C4-2B (cell line): Measurements from ENCODE around the gene OR51G1.
"Not testable (repeated sequence)": the region's sequence is repeated elsewhere in the genome, so short reads cannot be mapped to it uniquely, and the experiment has no call there.

Source experiments
- H3K27ac ChIP-seq: fragments of 450-650 bp; 2 replicates; pipeline ENCODE4 v1.5.1; 2017
- ZFX ChIP-seq: fragments of 450-650 bp; IDR thresholded peaks from 2 replicates; pipeline ENCODE4 v1.6.1; 2017
- TF ChIP-seq, protein P1 (sequence below): fragments of 450-650 bp; conservative IDR thresholded peaks from 2 replicates; pipeline ENCODE4 v1.5.1; 2017; ENCODE audit warnings: mild to moderate bottlenecking

The OR51G1 gene, protein sequence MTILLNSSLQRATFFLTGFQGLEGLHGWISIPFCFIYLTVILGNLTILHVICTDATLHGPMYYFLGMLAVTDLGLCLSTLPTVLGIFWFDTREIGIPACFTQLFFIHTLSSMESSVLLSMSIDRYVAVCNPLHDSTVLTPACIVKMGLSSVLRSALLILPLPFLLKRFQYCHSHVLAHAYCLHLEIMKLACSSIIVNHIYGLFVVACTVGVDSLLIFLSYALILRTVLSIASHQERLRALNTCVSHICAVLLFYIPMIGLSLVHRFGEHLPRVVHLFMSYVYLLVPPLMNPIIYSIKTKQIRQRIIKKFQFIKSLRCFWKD

DNA sequence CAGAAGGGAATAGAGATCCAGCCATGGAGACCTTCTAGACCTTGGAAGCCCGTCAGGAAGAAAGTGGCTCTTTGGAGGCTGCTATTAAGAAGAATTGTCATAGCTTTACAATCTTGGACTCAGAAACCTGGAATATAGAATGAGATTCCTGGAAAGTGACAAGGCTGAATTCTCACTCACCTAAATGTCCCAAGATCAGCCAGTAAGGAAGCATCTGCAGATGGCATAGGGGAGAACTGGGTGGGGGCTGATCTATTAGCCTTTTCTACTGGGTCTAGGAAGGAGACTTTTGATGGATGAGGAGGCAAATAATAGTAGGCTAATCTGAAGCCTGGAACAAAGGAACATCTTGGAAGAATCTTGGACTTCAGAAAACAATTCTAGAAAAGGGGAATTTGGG lies at the start of gene OR51G1:
OR51G1 (minus strand) TSS at position 101 of the 400 bp plus-strand sequence; CDS start at position 101, 0 bp downstream.
- no peak for TF ChIP-seq ZFX
- TF ChIP-seq, protein P1, sequence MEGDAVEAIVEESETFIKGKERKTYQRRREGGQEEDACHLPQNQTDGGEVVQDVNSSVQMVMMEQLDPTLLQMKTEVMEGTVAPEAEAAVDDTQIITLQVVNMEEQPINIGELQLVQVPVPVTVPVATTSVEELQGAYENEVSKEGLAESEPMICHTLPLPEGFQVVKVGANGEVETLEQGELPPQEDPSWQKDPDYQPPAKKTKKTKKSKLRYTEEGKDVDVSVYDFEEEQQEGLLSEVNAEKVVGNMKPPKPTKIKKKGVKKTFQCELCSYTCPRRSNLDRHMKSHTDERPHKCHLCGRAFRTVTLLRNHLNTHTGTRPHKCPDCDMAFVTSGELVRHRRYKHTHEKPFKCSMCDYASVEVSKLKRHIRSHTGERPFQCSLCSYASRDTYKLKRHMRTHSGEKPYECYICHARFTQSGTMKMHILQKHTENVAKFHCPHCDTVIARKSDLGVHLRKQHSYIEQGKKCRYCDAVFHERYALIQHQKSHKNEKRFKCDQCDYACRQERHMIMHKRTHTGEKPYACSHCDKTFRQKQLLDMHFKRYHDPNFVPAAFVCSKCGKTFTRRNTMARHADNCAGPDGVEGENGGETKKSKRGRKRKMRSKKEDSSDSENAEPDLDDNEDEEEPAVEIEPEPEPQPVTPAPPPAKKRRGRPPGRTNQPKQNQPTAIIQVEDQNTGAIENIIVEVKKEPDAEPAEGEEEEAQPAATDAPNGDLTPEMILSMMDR: no peak
- no peak within 1 kb of the TSS for H3K27ac ChIP-seq

DNA sequence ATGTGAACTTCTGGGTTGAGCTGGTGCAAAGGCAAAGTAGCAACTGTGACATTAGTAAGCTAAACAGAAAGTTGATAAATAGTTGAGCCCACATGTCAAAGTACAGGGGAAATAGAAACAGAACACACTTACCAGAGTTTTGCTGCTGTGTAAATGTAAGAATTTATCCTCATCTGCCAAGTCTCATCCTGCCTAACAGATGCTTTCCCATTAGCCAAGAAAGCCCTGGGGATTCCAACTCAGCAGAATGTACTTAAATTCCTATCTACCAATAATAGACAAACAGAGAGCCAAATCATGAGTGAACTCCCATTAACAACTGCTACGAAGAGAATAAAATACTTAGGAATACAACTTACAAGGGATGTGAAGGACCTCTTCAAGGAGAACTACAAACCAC lies 38.7 kb upstream of the OR51G1 start:
- H3K27ac ChIP-seq: no peak overlapping the region
- TF ChIP-seq, protein P1: no peak
- TF ChIP-seq ZFX: no peak

DNA sequence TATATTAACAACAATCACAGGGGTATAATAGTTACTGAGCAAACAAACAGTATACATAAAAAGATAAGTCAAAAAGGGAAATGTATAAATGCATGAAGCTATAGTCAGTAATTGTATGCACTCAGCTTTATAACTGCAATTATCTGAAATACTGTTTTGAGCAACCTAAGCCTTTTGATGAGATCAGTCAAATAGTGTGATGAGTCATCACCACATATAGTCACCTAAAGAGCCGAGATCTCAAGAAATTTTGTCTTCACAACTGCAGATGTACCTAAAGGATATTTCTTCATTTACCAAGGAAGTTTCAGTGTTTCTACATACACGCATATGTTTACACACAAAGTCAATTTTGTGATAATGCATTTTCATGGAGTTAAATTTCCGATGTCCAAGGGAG lies 36.7 kb upstream of the OR51G1 start:
- TF ChIP-seq, protein P1: no peak
- TF ChIP-seq ZFX: no peak
- no peak overlapping the region for H3K27ac ChIP-seq

DNA sequence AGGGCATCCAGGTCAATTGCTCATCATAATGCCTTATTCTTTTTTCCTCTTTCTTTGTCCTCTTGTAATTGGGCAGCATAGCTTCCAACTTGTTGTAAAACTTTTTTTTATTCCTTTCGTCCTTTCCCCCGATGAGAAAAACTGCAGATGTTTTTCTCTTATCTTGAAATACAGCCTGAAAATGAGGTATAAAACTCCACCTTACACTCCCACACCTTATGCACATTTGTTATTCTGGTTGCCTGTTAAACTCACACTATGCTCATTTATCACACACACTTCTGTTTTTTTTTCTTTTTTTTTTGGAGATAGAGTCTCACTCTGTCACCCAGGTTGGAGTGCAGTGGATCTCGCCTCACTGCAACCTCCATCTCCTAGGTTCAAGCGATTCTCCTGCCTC lies 33.3 kb upstream of the OR51G1 start:
- no peak for TF ChIP-seq ZFX
- TF ChIP-seq, protein P1: no peak
- H3K27ac ChIP-seq: no peak overlapping the region

DNA sequence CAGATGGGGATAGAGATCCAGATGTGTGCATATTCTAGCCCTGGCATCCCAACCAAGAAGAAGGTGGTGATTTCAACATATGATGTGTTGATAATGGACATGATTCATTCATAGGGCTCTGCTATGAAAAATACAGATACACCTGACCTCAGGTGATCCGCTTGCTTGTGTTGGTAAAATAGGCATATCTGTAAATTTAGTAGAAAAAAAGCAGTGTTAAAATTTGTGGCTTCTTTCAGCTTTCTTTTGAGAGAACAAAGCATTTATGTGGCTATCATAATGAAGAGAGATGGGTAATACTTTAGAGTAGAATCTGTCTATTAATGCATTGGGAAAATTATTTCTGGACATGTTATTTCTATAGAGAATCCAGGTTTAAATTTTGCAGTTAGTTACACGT lies 31.5 kb upstream of the OR51G1 start, which contains the start of gene OR51A2:
OR51A2 (minus strand) TSS at position 101 of the 400 bp plus-strand sequence; CDS start at position 101, 0 bp downstream.
- H3K27ac ChIP-seq: not testable (repeated sequence)

DNA sequence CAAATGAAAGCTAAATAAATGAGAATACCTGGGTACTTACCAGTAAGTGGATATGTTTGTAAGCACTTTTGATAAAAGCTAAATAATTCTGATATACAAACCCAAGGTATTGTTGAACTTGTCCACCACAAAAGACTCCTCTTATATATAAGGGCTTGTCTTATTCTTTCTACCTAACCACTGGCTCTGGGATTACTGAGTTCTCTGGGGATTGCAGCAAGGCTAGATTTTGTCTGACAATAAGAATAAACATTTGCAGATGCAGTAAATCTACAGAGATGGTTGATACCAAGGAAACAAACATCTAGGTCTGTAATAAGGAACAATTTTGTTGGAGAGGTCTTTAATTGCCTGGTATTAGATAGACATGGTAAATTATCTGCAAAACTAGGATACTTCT lies 23.4 kb upstream of the OR51G1 start, which contains the start of gene OR51A4:
OR51A4 (minus strand) TSS at position 101 of the 400 bp plus-strand sequence. CDS start 505 bp downstream, outside the sequence.
- no peak for TF ChIP-seq ZFX
- TF ChIP-seq, protein P1: no peak

DNA sequence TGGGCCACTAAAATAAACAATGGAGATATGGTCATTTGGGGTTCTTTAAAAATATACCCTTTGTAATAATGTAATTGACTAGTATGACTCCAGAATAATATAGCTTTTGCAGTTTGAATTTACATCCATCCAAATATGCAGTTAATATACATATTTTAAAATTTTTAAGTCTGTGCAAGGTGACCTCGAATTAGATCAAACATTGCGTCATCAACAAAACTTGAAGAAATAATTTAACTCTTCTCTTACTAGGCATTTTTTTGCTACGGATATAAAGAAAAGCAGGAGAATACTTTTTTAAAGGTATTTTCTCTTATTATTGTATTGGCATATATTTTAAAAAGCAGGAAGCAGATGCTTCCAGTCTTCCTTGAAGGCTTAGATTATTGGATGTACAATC lies 12.6 kb upstream of the OR51G1 start:
- TF ChIP-seq ZFX: no peak
- TF ChIP-seq, protein P1: no peak
- no peak overlapping the region for H3K27ac ChIP-seq

More for the DNA sequence above, 23.4 kb upstream of the OR51G1 start, which contains the start of gene OR51A4:
- no peak within 1 kb of the TSS for H3K27ac ChIP-seq
